Mesendoderm (in vitro differentiated cells): ENCODE results near the gene SND1.

Source experiments
- DNase-seq: peaks from one replicate; pipeline ENCODE4 v3.0.0; 2013
- H2AK5ac ChIP-seq: 2 replicates; pipeline ENCODE4 v1.6.1; 2013; ENCODE audit warnings: low read length, inconsistent platforms
- H2BK120ac ChIP-seq: 2 replicates; pipeline ENCODE4 v1.6.1; 2013; ENCODE audit warnings: low read depth, mild to moderate bottlenecking, low read length, moderate library complexity, mixed read lengths
- H2BK15ac ChIP-seq: replicated peaks from 2 replicates; pipeline ENCODE4 v1.6.1; 2013; ENCODE audit warnings: low read depth, mild to moderate bottlenecking, moderate library complexity
- H2BK5ac ChIP-seq: 2 replicates; pipeline ENCODE4 v1.6.1; 2013; ENCODE audit warnings: low read length, inconsistent platforms
- H3K18ac ChIP-seq: 2 replicates; pipeline ENCODE4 v1.6.1; 2013; ENCODE audit warnings: mild to moderate bottlenecking, low read length, mixed read lengths
- H3K23ac ChIP-seq: one replicate; pipeline ENCODE4 v1.6.1; 2013; ENCODE audit warnings: low read length
- H3K27ac ChIP-seq: 2 replicates; pipeline ENCODE4 v1.5.1; 2013; ENCODE audit warnings: low read depth, mild to moderate bottlenecking, inconsistent platforms, low read length, moderate library complexity
- H3K27me3 ChIP-seq: 2 replicates; pipeline ENCODE4 v1.6.1; 2013; ENCODE audit warnings: low read length, control low read depth, mild to moderate bottlenecking, inconsistent platforms; ENCODE audit not compliant: insufficient read depth, poor library complexity
- H3K36me3 ChIP-seq: 2 replicates; pipeline ENCODE4 v1.6.1; 2013; ENCODE audit warnings: low read length, inconsistent platforms; ENCODE audit not compliant: control insufficient read depth, insufficient read depth
- H3K4ac ChIP-seq: one replicate; pipeline ENCODE4 v1.6.1; 2013; ENCODE audit warnings: low read depth, mild to moderate bottlenecking, low read length, moderate library complexity
- H3K4me1 ChIP-seq: 2 replicates; pipeline ENCODE4 v1.6.1; 2013; ENCODE audit warnings: low read depth, low read length, inconsistent platforms; ENCODE audit not compliant: control insufficient read depth
- H3K4me2 ChIP-seq: 2 replicates; pipeline ENCODE4 v1.6.1; 2013; ENCODE audit warnings: low read length
- H3K4me3 ChIP-seq: 2 replicates; pipeline ENCODE4 v1.5.1; 2013; ENCODE audit warnings: mild to moderate bottlenecking, low read length
- H3K56ac ChIP-seq: one replicate; pipeline ENCODE4 v1.6.1; 2013; ENCODE audit warnings: low read length
- H3K79me1 ChIP-seq: 2 replicates; pipeline ENCODE4 v1.6.1; 2013; ENCODE audit warnings: low read length, inconsistent platforms
- H3K79me2 ChIP-seq: 2 replicates; pipeline ENCODE4 v1.6.1; 2013; ENCODE audit warnings: mild to moderate bottlenecking, low read length; ENCODE audit not compliant: control insufficient read depth, insufficient read depth
- H3K9ac ChIP-seq: 2 replicates; pipeline ENCODE4 v1.6.1; 2013; ENCODE audit warnings: low read length, inconsistent platforms
- H4K5ac ChIP-seq: one replicate; pipeline ENCODE4 v1.6.1; 2013; ENCODE audit warnings: low read length
- H4K8ac ChIP-seq: one replicate; pipeline ENCODE4 v1.6.1; 2013; ENCODE audit warnings: low read depth, mild to moderate bottlenecking, control low read depth, low read length, moderate library complexity
- WGBS: extraction: QIAGEN DNeasy Blood & Tissue Kit; methylation state at CpG from one replicate; pipeline ENCODE4 v1.1.7; 2013; ENCODE audit warnings: low lambda C conversion rate, missing lambda C conversion rate; ENCODE audit not compliant: insufficient coverage; ENCODE audit errors: extremely low coverage; 5-methylcytosine and 5-hydroxymethylcytosine counted together

Gene SND1

GRCh38 chr7:128080169-128080568, 428.2 kb downstream of the SND1 start:
- Histone ChIP-seq H3K4me2 (no peak overlapping the region), H3K27me3 (no peaks in the 10 kb centered on the region), H2BK5ac (no peak overlapping the region), H2BK15ac (no peak overlapping the region), H3K36me3 (peaks cover 11% of the 10 kb centered on the region), H3K79me1 (no peaks in the 10 kb centered on the region), H3K23ac (no peak overlapping the region), H3K27ac (no peak overlapping the region), H3K4ac (no peak overlapping the region), H4K8ac (no peak overlapping the region), H2AK5ac (no peak overlapping the region), H3K56ac (no peak overlapping the region), H3K79me2 (no peaks in the 10 kb centered on the region), H4K5ac (no peak overlapping the region), H3K4me1 (peaks cover 2% of the 10 kb centered on the region), H3K9ac (no peak overlapping the region), H3K18ac (no peak overlapping the region), H2BK120ac (no peak overlapping the region), H3K4me3 (no peak overlapping the region)
- no peak for DNase-seq
- no CpG with 5 or more reads among the region's 7 CpGs for WGBS

- Histone ChIP-seq H3K4ac (no peak overlapping the region), H3K79me2 (no peaks in the 10 kb centered on the region), H2BK5ac (no peak overlapping the region), H3K27me3 (no peaks in the 10 kb centered on the region), H3K4me3 (no peak overlapping the region), H3K56ac (no peak overlapping the region), H4K8ac (no peak overlapping the region), H3K9ac (no peak overlapping the region), H2BK15ac (no peak overlapping the region), H4K5ac (no peak overlapping the region), H3K27ac (no peak overlapping the region), H3K4me2 (no peak overlapping the region), H3K36me3 (peaks cover 14% of the 10 kb centered on the region), H2AK5ac (no peak overlapping the region), H3K79me1 (no peaks in the 10 kb centered on the region), H3K23ac (no peak overlapping the region), H3K4me1 (no peaks in the 10 kb centered on the region), H3K18ac (no peak overlapping the region), H2BK120ac (no peak overlapping the region)
- WGBS, result no CpG with 5 or more reads among the region's 11 CpGs
- DNase-seq, result no peak
These were observed 429.4 kb downstream of the SND1 start for GRCh38 chr7:128081351-128081750.

- Histone ChIP-seq H3K18ac (no peak overlapping the region), H3K27me3 (no peaks in the 10 kb centered on the region), H3K23ac (no peak overlapping the region), H4K5ac (no peak overlapping the region), H3K4me3 (no peak overlapping the region), H2BK15ac (no peak overlapping the region), H3K9ac (no peak overlapping the region), H3K27ac (no peak overlapping the region), H2BK120ac (no peak overlapping the region), H3K4ac (no peak overlapping the region), H3K79me1 (no peaks in the 10 kb centered on the region), H2BK5ac (no peak overlapping the region), H2AK5ac (no peak overlapping the region), H3K4me1 (no peaks in the 10 kb centered on the region), H3K4me2 (no peak overlapping the region), H3K36me3 (peaks cover 14% of the 10 kb centered on the region), H3K56ac (no peak overlapping the region), H4K8ac (no peak overlapping the region), H3K79me2 (no peaks in the 10 kb centered on the region)
- no peak for DNase-seq
- WGBS, result no CpG with 5 or more reads among the region's 8 CpGs
These were observed 429.8 kb downstream of the SND1 start for GRCh38 chr7:128081808-128082207.

GRCh38 chr7:128082431-128082830, 430.4 kb downstream of the SND1 start:
- Histone ChIP-seq H3K23ac (no peak overlapping the region), H3K36me3 (peaks cover 14% of the 10 kb centered on the region)
- no CpG with 5 or more reads among the region's 8 CpGs for WGBS

GRCh38 chr7:128084896-128085608, 433.1 kb downstream of the SND1 start:
- H3K27ac ChIP-seq, result no peak overlapping the region
- no peak overlapping the region for H2BK5ac ChIP-seq
- H3K27me3 ChIP-seq, result no peaks in the 10 kb centered on the region
- no peak overlapping the region for H3K4ac ChIP-seq
- H3K9ac ChIP-seq, result no peak overlapping the region
- H3K4me1 ChIP-seq, result no peaks in the 10 kb centered on the region
- no peak overlapping the region for H3K4me2 ChIP-seq
- H2AK5ac ChIP-seq, result no peak overlapping the region
- no peak overlapping the region for H4K5ac ChIP-seq
- no peaks in the 10 kb centered on the region for H3K79me2 ChIP-seq
- H3K4me3 ChIP-seq, result no peak overlapping the region
- H3K56ac ChIP-seq, result no peak overlapping the region
- H2BK120ac ChIP-seq, result no peak overlapping the region
- H3K18ac ChIP-seq, result no peak overlapping the region
- peaks cover 8% of the 10 kb centered on the region for H3K36me3 ChIP-seq
- H2BK15ac ChIP-seq, result no peak overlapping the region
- no peaks in the 10 kb centered on the region for H3K79me1 ChIP-seq
- H4K8ac ChIP-seq, result no peak overlapping the region
- no peak for DNase-seq
- H3K23ac ChIP-seq, result no peak overlapping the region
- whole genome bisulfite sequencing, result no CpG with 5 or more reads among the region's 10 CpGs

More at GRCh38 chr7:128082431-128082830, 430.4 kb downstream of the SND1 start:
- Histone ChIP-seq H4K8ac (no peak overlapping the region), H3K9ac (no peak overlapping the region), H2BK15ac (no peak overlapping the region), H3K18ac (no peak overlapping the region), H2BK120ac (no peak overlapping the region), H3K79me2 (no peaks in the 10 kb centered on the region), H2AK5ac (no peak overlapping the region), H3K4me2 (no peak overlapping the region), H3K4me3 (no peak overlapping the region), H4K5ac (no peak overlapping the region), H3K27ac (no peak overlapping the region), H2BK5ac (no peak overlapping the region), H3K4me1 (no peaks in the 10 kb centered on the region), H3K56ac (no peak overlapping the region), H3K79me1 (no peaks in the 10 kb centered on the region), H3K4ac (no peak overlapping the region), H3K27me3 (no peaks in the 10 kb centered on the region)
- DNase-seq, result no peak

GRCh38 chr7:128090492-128090891, 438.5 kb downstream of the SND1 start:
- no peak overlapping the region for H2AK5ac ChIP-seq
- H4K8ac ChIP-seq, result no peak overlapping the region
- no peak overlapping the region for H3K18ac ChIP-seq
- H3K4ac ChIP-seq, result no peak overlapping the region
- H3K79me2 ChIP-seq, result no peaks in the 10 kb centered on the region
- H3K56ac ChIP-seq, result no peak overlapping the region
- H2BK5ac ChIP-seq, result no peak overlapping the region
- H3K23ac ChIP-seq, result no peak overlapping the region
- H3K27me3 ChIP-seq, result no peaks in the 10 kb centered on the region
- H3K36me3 ChIP-seq, result peaks cover 5% of the 10 kb centered on the region
- H4K5ac ChIP-seq, result no peak overlapping the region
- no peak overlapping the region for H2BK15ac ChIP-seq
- no peaks in the 10 kb centered on the region for H3K4me1 ChIP-seq
- H3K4me3 ChIP-seq, result no peak overlapping the region
- no peak overlapping the region for H2BK120ac ChIP-seq
- WGBS, result no CpG with 5 or more reads among the region's 10 CpGs
- H3K27ac ChIP-seq, result no peak overlapping the region
- H3K9ac ChIP-seq, result no peak overlapping the region
- H3K79me1 ChIP-seq, result no peaks in the 10 kb centered on the region
- H3K4me2 ChIP-seq, result no peak overlapping the region
- no peak for DNase-seq
